CD4-positive, alpha-beta T cell treated with Interleukin-17A for 4 hours (primary cell): ENCODE measurements around the gene RCL1.
"Not testable (repeated sequence)": the region's sequence is repeated elsewhere in the genome, so short reads cannot be mapped to it uniquely, and the experiment has no call there.

Experiments
- DNase-seq: peaks from one replicate; pipeline ENCODE4 v3.0.0-alpha.2; 2020; ENCODE audit warnings: mixed read lengths

RCL1 gene

DNA sequence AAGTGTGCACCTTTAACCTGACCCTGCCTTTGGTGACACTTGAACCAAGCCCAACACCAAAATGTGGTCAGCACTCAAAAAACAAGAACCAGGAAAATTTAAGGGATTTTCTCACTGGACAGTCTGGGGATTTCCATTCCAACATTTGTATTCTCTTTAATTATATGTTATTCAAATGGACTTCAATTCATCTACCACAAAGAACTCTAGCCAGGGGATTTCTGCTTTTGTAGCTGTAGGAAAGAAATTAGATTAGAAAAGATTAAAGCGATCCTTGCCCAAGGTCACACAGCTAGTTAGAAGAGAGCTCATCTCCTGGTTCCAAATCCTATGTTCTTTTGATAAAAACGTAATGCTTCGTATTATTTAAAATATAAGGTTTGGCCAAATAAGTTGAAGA, 97.5 kb downstream of the RCL1 start:
- DNase-seq = no peak

DNA sequence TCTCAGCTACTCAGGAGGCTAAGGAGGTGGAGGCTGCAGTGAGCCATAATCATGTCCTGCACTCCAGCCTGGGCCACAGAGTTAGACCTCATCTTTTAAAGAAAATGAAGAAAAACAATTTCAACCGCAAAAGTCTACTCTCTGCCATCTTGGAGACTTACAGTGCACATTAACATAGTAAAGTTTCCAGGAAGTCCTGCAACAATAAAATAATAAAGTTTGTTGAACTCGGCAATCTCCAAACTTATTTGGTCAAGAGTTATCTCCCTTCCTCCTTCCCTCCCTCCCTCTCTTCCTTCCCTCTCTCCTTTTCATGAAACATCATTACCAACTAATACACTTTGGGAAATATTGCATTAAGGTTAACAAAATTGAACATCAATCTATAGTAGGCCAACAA, 98.2 kb downstream of the RCL1 start:
- no peak for DNase-seq

DNA sequence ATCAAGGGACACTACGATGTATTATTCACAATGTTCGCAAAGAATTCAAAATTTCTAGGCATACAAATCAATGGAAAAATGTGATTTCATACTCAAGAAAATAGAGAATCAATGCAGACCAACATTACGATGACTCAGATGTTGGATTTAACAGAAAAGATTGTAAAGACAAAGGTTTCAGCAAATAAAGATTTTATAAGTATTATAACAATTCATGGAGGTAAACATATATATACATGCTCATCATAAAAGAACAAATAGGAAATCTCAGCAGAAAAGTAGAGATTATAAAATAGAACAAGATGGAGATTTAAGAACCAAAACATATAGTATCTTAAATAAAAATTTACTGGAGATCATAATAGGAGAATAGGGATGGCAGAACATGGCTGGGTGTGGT, 98.9 kb downstream of the RCL1 start:
- no peak for DNase-seq

DNA sequence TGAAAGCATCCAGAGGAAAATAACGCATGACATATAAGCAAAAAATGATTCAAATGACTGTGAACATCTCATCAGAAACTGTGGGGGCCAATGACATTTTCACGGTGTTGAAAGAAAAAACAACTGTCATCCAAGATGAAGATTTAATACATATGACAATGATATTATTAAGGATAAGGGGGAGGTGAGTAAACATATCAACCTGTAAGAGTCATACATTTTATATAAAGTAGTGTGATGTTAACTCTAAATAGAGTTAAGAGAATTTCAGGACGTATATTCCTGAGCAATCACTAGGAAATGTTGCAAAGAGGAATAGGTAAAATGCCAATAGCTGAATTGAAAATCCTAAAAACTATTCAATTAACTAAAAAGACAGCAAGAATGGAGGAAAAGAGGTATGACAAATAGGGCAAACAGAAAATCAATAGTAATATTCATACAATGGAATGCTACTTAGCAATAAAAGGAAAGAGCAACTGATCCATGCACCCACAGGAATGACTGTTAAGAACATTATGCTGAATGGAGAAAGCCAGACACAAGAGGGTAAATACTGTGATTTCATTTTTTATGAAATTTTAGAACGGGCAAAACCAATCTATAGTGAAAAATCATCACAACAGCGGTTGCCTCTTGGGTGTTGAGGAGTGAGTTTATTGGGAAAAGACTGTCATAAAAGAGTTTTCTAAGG, 99.9 kb downstream of the RCL1 start:
- DNase-seq = no peak

DNA sequence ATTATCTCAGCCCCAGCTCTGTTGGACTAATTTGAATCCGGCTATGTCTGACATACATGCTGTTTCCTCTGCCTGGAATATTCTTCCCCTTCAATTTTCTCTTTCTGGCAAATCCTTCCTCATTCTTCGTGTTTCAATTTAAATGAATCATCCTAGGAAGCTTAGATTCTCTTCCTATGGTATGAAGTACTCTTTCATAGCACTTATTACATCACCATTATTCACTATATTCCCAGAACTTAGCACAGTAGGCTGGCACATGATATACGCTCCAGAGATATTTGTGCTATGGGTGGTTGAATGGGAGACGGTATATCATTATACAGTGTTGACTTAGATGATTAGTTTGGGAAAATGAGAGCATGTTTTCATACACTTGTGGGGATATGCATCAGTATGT, 101.3 kb downstream of the RCL1 start:
- DNase-seq = no peak

GRCh38 chr9:4899853-4900252, 107.1 kb downstream of the RCL1 start:
- DNase-seq = not testable (repeated sequence)

GRCh38 chr9:4901401-4902134, 108.8 kb downstream of the RCL1 start:
- DNase-seq = peak; percentile 43

GRCh38 chr9:4902135-4902475, 109.4 kb downstream of the RCL1 start:
- no peak for DNase-seq

GRCh38 chr9:4904322-4905134, 111.8 kb downstream of the RCL1 start:
- DNase-seq = no peak

- DNase-seq = no peak
Observed at GRCh38 chr9:4905135-4905490, 112.4 kb downstream of the RCL1 start.
